ENCODE measurements around the gene ERMAP. TPM values are rescaled to one million over a fixed set of nuclear protein-coding genes. Genes with fewer than 3 reads are reported as not detected.

Gene ERMAP
- total RNA-seq, 4 donors from 2014 or later = 23.7 to 36.5 (median 28.9) TPM

DNA sequence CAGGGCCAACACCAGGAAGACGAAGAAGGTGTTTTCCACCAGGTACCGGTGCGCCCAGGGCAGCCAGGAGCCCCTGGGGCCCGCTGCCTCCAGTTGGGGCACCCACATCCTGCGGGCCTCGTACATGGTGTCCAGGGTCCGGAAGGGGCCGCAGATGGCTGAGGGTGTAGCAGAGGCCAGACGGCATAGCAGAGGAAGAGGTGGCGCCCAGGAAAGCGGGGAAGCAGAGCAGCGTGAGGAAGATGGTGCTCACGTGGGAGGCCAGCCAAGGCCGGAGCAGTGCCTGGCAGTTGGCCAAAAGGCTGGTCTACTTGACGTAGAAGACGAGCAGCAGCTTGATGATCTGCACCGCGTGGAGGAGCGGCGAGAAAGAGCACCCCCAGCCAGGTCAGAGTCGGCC is 69.9 kb downstream of the ERMAP start:
- peak; percentile 33 to 36 for DNase-seq
- Histone ChIP-seq H3K4me3 (replicated peaks in 1 of 3) (no peak overlapping the region), H3K27ac (no peak overlapping the region), H3K9me3 (no peaks in the 10 kb centered on the region), H3K36me3 (no peaks in the 10 kb centered on the region), H3K27me3 (no peaks in the 10 kb centered on the region), H3K4me1 (peaks cover 0 to 8% of the 10 kb centered on the region in 2 donors)
- intact Hi-C loops (cut with DNase I) = no loop called here
- no peak for TF ChIP-seq POLR2A (IDR thresholded peaks at IDR 0.05)
- TF ChIP-seq, protein P1, sequence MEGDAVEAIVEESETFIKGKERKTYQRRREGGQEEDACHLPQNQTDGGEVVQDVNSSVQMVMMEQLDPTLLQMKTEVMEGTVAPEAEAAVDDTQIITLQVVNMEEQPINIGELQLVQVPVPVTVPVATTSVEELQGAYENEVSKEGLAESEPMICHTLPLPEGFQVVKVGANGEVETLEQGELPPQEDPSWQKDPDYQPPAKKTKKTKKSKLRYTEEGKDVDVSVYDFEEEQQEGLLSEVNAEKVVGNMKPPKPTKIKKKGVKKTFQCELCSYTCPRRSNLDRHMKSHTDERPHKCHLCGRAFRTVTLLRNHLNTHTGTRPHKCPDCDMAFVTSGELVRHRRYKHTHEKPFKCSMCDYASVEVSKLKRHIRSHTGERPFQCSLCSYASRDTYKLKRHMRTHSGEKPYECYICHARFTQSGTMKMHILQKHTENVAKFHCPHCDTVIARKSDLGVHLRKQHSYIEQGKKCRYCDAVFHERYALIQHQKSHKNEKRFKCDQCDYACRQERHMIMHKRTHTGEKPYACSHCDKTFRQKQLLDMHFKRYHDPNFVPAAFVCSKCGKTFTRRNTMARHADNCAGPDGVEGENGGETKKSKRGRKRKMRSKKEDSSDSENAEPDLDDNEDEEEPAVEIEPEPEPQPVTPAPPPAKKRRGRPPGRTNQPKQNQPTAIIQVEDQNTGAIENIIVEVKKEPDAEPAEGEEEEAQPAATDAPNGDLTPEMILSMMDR (IDR thresholded peaks at IDR 0.05) = no peak
- WGBS, 2 donors = 49 to 57% methylated on average over 21 of the region's 21 CpGs

DNA sequence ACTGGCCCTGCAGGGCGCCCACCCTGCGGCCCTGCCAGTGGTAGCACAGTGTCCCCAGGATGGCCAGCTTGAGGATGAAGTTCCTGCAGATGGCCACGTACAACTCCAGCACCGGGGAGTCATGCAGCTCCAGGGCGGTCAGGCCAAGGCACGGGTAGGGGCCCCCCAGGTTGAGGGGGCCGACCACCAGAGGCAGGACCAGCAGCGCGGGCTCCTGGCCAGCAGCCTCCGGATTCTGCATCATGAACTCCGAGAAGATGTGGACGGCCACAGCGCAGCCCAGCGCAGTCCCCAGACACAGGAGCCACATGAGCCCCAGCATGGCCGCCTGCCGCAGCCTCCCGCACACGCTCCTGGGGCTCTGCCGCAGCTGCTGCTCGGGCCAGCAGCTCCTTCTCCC is 70.4 kb downstream of the ERMAP start:
- DNase-seq = no peak
- H3K4me3 ChIP-seq (replicated peaks in 1 of 3) = no peak overlapping the region
- intact Hi-C loops (cut with DNase I) = no loop called here
- no peaks in the 10 kb centered on the region for H3K9me3 ChIP-seq
- no peaks in the 10 kb centered on the region for H3K27me3 ChIP-seq
- peaks cover 0 to 12% of the 10 kb centered on the region in 2 donors for H3K4me1 ChIP-seq
- no peaks in the 10 kb centered on the region for H3K36me3 ChIP-seq
- 92 to 94% methylated on average over 11 to 14 of the region's 20 CpGs for WGBS, 2 donors
- TF ChIP-seq, protein P1 (IDR thresholded peaks at IDR 0.05) = no peak
- TF ChIP-seq POLR2A (IDR thresholded peaks at IDR 0.05) = no peak
- H3K27ac ChIP-seq = no peak overlapping the region

DNA sequence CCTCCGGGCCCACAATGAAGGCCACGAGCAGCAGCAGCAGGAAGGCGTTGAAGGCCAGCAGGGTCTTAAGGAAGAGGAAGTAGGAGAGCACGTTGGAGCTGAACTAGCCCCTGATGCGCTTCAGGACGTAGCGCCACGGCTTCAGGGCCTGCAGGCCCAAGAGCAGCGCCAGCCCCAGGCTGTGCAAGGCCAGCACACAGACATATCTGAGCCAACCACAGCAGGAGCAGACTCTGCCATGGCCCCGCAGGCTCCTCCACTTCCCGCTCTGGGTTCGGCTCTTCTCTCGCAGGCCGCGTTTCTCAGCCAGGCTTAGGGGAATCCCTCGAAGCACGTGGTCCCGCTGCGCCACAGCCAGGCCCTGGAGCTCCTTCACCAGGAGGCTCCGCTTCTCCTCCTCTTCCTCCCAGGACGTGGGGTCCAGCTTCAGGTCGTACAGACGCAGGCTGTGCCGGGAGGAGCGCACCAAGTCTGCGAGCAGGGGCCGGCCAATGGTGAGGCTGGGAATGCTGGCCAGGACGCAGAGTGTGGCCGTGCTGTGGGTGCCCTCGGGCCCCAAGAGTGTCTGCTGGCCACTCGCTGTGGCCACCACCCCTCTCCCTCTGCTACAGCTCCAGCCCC is 71.2 kb downstream of the ERMAP start:
- TF ChIP-seq, protein P1 (IDR thresholded peaks at IDR 0.05) = no peak
- TF ChIP-seq POLR2A (IDR thresholded peaks at IDR 0.05) = no peak
- H3K27ac ChIP-seq = no peak overlapping the region
- no peaks in the 10 kb centered on the region for H3K27me3 ChIP-seq
- H3K36me3 ChIP-seq = no peaks in the 10 kb centered on the region
- DNase-seq = no peak
- H3K4me1 ChIP-seq = peaks cover 0 to 12% of the 10 kb centered on the region in 2 donors
- intact Hi-C loops (cut with DNase I) = no loop called here
- no peaks in the 10 kb centered on the region for H3K9me3 ChIP-seq
- H3K4me3 ChIP-seq (replicated peaks in 1 of 3) = no peak overlapping the region
- 92 to 93% methylated on average over 30 to 31 of the region's 31 CpGs for WGBS, 2 donors

DNA sequence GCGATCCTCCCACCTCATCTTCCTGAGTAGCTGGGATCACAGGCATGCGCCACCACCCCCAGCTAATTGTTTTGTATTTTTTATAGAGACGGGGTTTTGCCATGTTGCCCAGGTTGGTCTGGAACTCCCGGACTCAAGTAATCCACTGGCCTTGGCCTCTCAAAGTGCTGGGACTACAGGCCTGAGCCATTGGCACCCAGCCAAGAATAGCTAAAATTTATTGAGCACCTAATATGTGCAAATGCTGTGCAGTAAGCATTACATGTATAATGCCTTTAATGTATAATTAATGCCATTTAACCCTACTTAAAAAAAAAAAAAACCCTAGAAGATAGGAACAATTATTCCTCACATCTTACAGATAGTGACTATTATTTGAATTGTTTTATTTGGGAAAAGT is 72.3 kb downstream of the ERMAP start:
- WGBS, 2 donors = 82 to 96% methylated on average over 4 of the region's 4 CpGs
- no peaks in the 10 kb centered on the region for H3K9me3 ChIP-seq
- no peaks in the 10 kb centered on the region for H3K27me3 ChIP-seq
- H3K4me3 ChIP-seq (replicated peaks in 1 of 3) = no peak overlapping the region
- H3K4me1 ChIP-seq = peaks cover 0 to 12% of the 10 kb centered on the region in 2 donors
- no peak overlapping the region for H3K27ac ChIP-seq
- TF ChIP-seq, protein P1 (IDR thresholded peaks at IDR 0.05) = no peak
- TF ChIP-seq POLR2A (IDR thresholded peaks at IDR 0.05) = no peak
- H3K36me3 ChIP-seq = no peaks in the 10 kb centered on the region
- DNase-seq = no peak
- intact Hi-C loops (cut with DNase I) = no loop called here

DNA sequence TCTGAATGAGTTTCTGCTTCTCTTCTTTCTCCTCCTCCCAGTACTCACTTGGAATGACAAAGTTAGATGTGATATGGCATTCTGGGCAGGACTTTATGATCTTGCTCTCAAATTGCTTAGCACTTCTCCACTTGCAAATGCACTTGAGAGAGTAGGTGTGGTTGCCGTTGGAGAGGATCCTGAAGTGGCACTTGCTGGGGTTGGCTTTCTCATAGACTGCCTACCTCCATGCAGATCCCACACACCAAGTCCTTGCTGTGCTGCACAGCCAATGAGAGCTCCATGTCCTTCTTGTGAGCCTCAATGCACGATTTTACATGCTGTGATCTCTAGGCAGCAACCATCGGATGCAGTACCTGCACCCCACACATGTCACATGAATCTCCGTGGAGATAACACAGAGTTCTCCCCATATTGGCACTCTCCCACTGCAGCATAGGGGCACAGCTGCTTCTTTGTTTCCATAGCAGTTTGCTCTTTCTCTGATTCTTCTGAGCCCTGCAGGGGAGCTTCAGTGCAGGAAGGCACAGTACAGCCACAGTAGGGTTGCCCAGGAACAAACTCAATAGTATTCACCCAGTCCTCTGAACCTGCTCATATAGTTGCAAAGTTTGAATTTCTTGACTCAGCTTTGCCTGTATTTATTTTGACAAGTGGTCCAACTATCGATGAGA is 74.7 kb downstream of the ERMAP start:
- no peaks in the 10 kb centered on the region for H3K9me3 ChIP-seq
- intact Hi-C loops (cut with DNase I) = no loop called here
- 30 to 34% methylated on average over 4 to 5 of the region's 5 CpGs for WGBS, 2 donors

More for the DNA sequence above, 74.7 kb downstream of the ERMAP start:
- Histone ChIP-seq H3K27ac (no peak overlapping the region), H3K4me1 (peaks cover 0 to 12% of the 10 kb centered on the region in 2 donors), H3K27me3 (no peaks in the 10 kb centered on the region), H3K36me3 (no peaks in the 10 kb centered on the region), H3K4me3 (replicated peaks in 1 of 3) (no peak overlapping the region)
- peak; percentile 84 to 87 for DNase-seq
- no peak for TF ChIP-seq POLR2A (IDR thresholded peaks at IDR 0.05)
- TF ChIP-seq, protein P1 (IDR thresholded peaks at IDR 0.05) = no peak

All from thyroid gland (tissue), 4 donors.